OCI-LY1 (cell line): Measurements from ENCODE around the gene MRPL23.

Experiments used
- H2AFZ ChIP-seq: fragments of 200-600 bp; sonication (generic), shearing (Covaris generic); 2 replicates; pipeline ENCODE4 v1.6.0; 2014; ENCODE audit warnings: antibody characterized with exemption, mild to moderate bottlenecking, low read length
- H3F3A ChIP-seq: fragments of 200-600 bp; sonication (generic), shearing (Covaris generic); 2 replicates; pipeline ENCODE4 v1.6.0; 2014; ENCODE audit warnings: mild to moderate bottlenecking, antibody characterized with exemption, low read length, moderate library complexity; ENCODE audit not compliant: insufficient read depth
- H3K27ac ChIP-seq: fragments of 200-600 bp; sonication (generic); 2 replicates; pipeline ENCODE4 v1.5.1; 2014; ENCODE audit warnings: low read length, mixed run types, mild to moderate bottlenecking, low read depth; ENCODE audit not compliant: poor library complexity, severe bottlenecking
- H3K27me3 ChIP-seq: fragments of 200-600 bp; sonication (generic); 2 replicates; pipeline ENCODE4 v1.6.0; 2014; ENCODE audit warnings: antibody characterized with exemption, mild to moderate bottlenecking, low read length, moderate library complexity; ENCODE audit not compliant: insufficient read depth
- H3K36me3 ChIP-seq: fragments of 200-600 bp; sonication (generic); 2 replicates; pipeline ENCODE4 v1.6.1; 2014; ENCODE audit warnings: mild to moderate bottlenecking, antibody characterized with exemption, low read length, moderate library complexity, mixed read lengths; ENCODE audit not compliant: insufficient read depth
- H3K4me1 ChIP-seq: fragments of 200-600 bp; sonication (generic); 2 replicates; pipeline ENCODE4 v1.5.1; 2014; ENCODE audit warnings: mild to moderate bottlenecking, low read length, moderate library complexity; ENCODE audit not compliant: insufficient read depth, severe bottlenecking
- H3K4me2 ChIP-seq: fragments of 200-600 bp; sonication (generic), shearing (Covaris generic); 2 replicates; pipeline ENCODE4 v1.6.1; 2014; ENCODE audit warnings: low read length
- H3K4me3 ChIP-seq: fragments of 200-600 bp; sonication (generic); 2 replicates; pipeline ENCODE4 v1.5.1; 2014; ENCODE audit warnings: low read length, low read depth, mild to moderate bottlenecking, mixed read lengths; ENCODE audit not compliant: poor library complexity, severe bottlenecking
- H3K79me2 ChIP-seq: fragments of 200-600 bp; shearing (Covaris generic); 2 replicates; pipeline ENCODE4 v1.6.1; 2016; ENCODE audit warnings: mixed run types, low read length, mixed read lengths; ENCODE audit not compliant: insufficient read depth
- H3K9ac ChIP-seq: fragments of 200-600 bp; sonication (generic), shearing (Covaris generic); 2 replicates; pipeline ENCODE4 v1.6.1; 2014; ENCODE audit warnings: mild to moderate bottlenecking, low read length, mixed read lengths
- H3K9me2 ChIP-seq: fragments of 200-600 bp; sonication (generic), shearing (Covaris generic); 2 replicates; pipeline ENCODE4 v1.6.1; 2014; ENCODE audit warnings: low read depth, mild to moderate bottlenecking, low read length, mixed read lengths
- H3K9me3 ChIP-seq: fragments of 200-600 bp; shearing (Covaris generic); 2 replicates; pipeline ENCODE4 v1.6.1; 2014; ENCODE audit warnings: low read length, mixed read lengths
- H4K20me1 ChIP-seq: fragments of 200-600 bp; sonication (generic), shearing (Covaris generic); 2 replicates; pipeline ENCODE4 v1.6.0; 2016; ENCODE audit warnings: mild to moderate bottlenecking, low read length; ENCODE audit not compliant: insufficient read depth
- CTCF ChIP-seq: fragments of 200-600 bp; sonication (generic), shearing (Covaris generic); IDR thresholded peaks from 2 replicates; pipeline ENCODE4 v1.5.1; 2017; ENCODE audit warnings: mild to moderate bottlenecking, antibody characterized with exemption, low read length, moderate library complexity, mixed read lengths
- EZH2 ChIP-seq: fragments of 200-600 bp; sonication (generic), shearing (Covaris generic); IDR thresholded peaks from 2 replicates; pipeline ENCODE4 v1.8.0; 2017; ENCODE audit warnings: borderline replicate concordance, mixed run types, mild to moderate bottlenecking, antibody characterized with exemption, low read length, moderate library complexity, mixed read lengths

MRPL23 gene

GRCh38 chr11:1927026-1927847 is 19.9 kb upstream of the MRPL23 start:
- no peak overlapping the region for H2AFZ ChIP-seq
- no peaks in the 10 kb centered on the region for H3K79me2 ChIP-seq
- no peak overlapping the region for H3K9ac ChIP-seq

GRCh38 chr11:1927848-1928469 is 19.2 kb upstream of the MRPL23 start:
- Histone ChIP-seq H4K20me1 (no peaks in the 10 kb centered on the region), H3K36me3 (no peaks in the 10 kb centered on the region), H3K4me2 (no peak overlapping the region), H3F3A (no peaks in the 10 kb centered on the region), H3K9me3 (no peaks in the 10 kb centered on the region), H3K79me2 (no peaks in the 10 kb centered on the region), H3K27ac (no peak overlapping the region), H3K4me1 (no peaks in the 10 kb centered on the region), H3K9me2 (no peaks in the 10 kb centered on the region), H3K9ac (no peak overlapping the region), H2AFZ (no peak overlapping the region), H3K4me3 (no peak overlapping the region), H3K27me3 (peaks cover 9% of the 10 kb centered on the region; the same call in 1 of the 2 replicates)
- TF ChIP-seq CTCF (no peak), EZH2 (no peak)

More at GRCh38 chr11:1927026-1927847, 19.9 kb upstream of the MRPL23 start:
- Histone ChIP-seq H3K36me3 (no peaks in the 10 kb centered on the region), H3K4me1 (no peaks in the 10 kb centered on the region), H3K27me3 (peaks cover 9% of the 10 kb centered on the region; the same call in 1 of the 2 replicates), H4K20me1 (no peaks in the 10 kb centered on the region), H3K9me3 (no peaks in the 10 kb centered on the region), H3K27ac (no peak overlapping the region), H3K4me3 (no peak overlapping the region), H3K9me2 (no peaks in the 10 kb centered on the region), H3F3A (no peaks in the 10 kb centered on the region), H3K4me2 (no peak overlapping the region)
- TF ChIP-seq CTCF (no peak), EZH2 (no peak)

GRCh38 chr11:1928470-1928890 is 18.7 kb upstream of the MRPL23 start:
- no peaks in the 10 kb centered on the region for H3K36me3 ChIP-seq
- H3K9me3 ChIP-seq, result no peaks in the 10 kb centered on the region
- no peaks in the 10 kb centered on the region for H3K79me2 ChIP-seq
- H3F3A ChIP-seq, result no peaks in the 10 kb centered on the region
- H3K4me2 ChIP-seq, result no peak overlapping the region
- TF ChIP-seq EZH2, result no peak
- TF ChIP-seq CTCF, result no peak
- H3K4me3 ChIP-seq, result no peak overlapping the region
- H3K27me3 ChIP-seq, result peaks cover 5% of the 10 kb centered on the region; the same call in 1 of the 2 replicates
- no peaks in the 10 kb centered on the region for H3K4me1 ChIP-seq
- no peak overlapping the region for H3K9ac ChIP-seq
- H3K9me2 ChIP-seq, result no peaks in the 10 kb centered on the region
- H4K20me1 ChIP-seq, result no peaks in the 10 kb centered on the region
- no peak overlapping the region for H3K27ac ChIP-seq
- no peak overlapping the region for H2AFZ ChIP-seq
